HG02870 (cell line): ENCODE measurements around the gene FNBP1L.

Experiments used
- ATAC-seq: cut with Tn5 transposase; IDR thresholded peaks from one replicate; pipeline ENCODE4 v1.9.1; 2021; ENCODE audit warnings: mild to moderate bottlenecking, moderate library complexity; ENCODE audit not compliant: unreplicated experiment

The FNBP1L gene

DNA sequence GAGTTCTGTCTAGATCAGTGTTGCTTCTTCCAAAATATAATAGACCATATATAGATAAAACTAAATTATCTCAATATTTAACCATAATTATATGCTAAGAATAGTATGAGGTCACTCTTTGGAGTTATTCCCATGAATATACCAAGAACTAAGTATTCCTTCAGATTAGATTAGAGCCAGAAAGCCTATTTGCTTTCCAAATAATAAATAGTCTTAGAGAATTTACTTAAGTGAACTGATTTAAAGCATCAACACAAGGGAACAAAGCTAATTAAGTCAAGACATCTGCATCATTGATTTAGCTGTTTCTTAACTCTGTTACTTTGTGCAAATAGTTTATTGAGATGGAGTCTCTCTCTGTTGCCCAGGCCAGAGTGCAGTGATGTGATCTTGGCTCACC, 35.7 kb downstream of the FNBP1L start:
- no peak for ATAC-seq

DNA sequence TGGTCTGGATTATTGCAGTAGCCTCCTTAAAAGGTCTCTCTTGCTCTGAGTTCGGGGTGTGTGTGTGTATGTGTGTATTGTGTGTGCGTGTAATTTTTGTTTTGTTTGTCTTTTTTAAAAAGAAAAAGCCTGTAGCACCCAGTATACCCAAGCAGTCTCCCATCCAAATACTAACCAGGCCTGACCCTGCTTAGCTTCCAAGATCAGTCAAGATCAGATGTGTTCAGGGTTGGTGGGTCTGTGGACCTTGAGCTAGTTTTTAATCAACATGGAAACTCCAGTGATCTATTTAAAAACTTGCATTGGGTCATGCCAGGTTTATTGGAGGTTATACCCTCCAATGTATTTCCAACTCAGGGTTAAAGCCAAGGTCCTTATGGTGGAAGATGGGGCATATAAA, 40.3 kb downstream of the FNBP1L start:
- no peak for ATAC-seq

DNA sequence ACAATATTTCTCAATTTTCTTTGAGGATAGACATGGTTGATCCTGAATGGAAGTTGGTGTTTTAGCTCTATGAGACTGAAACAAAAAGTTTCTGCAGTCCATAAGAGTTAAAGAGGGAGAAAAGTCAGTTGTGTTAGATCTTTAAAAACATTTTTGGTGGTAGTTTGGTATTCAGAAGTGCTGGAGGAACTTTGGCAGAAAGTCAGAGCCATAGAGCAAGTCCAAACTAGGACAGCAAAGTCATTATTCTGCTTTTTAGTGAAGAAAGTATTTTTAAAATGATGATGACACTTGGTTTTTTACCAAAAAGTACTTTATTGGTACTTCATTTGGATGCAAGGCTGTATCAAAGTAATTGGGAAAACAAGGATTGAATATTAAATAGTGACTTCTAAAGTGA, 41.8 kb downstream of the FNBP1L start:
- no peak for ATAC-seq

DNA sequence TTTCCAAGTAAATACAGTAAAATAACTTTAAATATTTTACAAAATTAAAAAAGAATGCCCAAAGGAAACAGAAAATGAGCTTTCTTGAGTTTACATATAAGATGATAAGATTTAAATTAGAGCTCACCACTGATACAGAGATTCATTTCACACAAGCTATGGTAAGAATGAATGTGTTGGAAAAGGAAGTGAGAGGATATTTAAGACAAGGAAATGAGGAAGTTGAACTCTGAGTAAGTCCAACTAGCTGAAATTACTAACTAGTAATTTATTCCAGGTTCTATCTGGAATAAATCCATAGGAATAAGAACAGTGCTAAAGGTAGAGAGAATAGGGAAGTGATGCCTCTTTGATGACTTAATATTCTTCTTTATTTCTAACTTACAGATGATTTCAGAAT, 42.4 kb downstream of the FNBP1L start:
- ATAC-seq = no peak

DNA sequence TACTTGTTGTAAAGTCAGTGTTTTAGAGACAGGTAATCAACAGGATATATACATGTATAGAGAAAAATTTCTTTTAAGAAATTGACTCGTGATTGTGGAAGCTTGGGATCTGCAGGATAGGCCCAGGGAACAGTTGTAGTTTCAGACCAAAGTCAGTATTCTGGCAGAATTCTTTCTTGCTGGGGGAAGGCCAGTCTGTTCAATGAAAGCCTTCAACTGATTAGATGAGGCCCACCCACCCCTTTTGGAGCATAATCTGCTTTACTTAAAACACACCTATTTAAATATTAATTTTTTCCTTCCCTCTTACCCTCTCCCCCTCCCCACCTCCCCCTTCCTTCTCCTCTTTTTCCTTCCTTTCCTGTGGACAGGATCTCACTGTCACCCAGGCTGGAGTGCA, 48.0 kb downstream of the FNBP1L start:
- no peak for ATAC-seq

DNA sequence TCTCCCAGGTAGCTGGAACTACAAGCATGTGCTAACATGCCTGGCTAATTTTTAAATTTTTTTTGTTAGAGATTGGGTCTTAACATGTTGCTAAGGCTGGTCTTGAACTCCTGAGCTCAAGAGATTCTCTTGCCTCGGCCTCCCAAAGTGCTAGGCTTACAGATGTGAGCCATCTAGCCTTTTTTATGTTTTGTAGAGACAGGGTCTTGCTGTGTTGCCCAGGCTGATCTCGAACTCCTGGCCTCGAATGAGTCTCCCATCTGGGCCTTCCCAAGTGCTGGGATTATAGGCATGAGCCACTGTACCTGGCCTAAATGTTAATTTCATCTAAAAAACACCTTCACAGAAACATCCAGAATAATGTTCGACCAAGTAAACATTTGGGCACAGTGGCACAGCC, 48.6 kb downstream of the FNBP1L start:
- no peak for ATAC-seq

DNA sequence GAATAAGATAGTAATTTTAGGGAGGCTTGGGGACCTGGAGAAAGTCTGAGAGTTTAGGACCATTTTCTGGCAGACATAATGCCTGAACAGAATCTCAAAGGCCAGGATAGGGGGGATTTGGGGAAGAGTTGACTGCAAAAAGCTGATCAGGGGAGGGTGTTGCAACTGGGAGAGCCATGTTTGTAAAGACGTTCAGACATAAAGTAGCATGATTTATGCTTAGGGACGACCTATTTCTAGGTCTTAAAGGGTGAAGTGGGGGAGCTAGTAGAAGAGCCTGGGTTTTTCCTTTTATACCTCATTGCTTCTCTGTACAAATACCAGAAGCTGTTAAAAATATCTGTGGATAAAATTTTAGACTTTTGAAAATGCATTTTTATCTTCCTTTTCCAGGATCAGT, 51.2 kb downstream of the FNBP1L start:
- no peak for ATAC-seq

- ATAC-seq = no peak
Observed at GRCh38 chr1:93499533-93499932, 51.6 kb downstream of the FNBP1L start.

DNA sequence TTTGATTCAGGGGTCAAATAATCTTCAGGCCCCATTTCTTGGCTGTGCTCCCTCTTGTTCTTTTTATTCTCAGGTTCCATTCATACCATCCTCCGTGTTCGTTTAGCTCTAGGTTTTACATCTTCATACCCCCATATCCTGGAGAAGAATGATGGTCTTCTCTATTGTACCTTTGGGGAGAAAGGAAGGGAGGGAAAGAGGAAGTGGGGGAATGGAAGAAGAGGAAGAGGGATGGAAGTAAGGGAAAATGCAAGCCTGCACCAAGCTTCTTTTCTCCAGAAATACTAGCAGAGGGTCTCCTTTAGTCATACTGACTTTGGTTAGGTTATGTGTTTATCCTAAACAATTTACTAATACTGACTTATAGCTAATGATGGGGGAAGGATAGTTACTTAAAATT, 52.4 kb downstream of the FNBP1L start:
- ATAC-seq = no peak

- ATAC-seq = no peak
Observed at GRCh38 chr1:93501399-93501798, 53.5 kb downstream of the FNBP1L start.

DNA sequence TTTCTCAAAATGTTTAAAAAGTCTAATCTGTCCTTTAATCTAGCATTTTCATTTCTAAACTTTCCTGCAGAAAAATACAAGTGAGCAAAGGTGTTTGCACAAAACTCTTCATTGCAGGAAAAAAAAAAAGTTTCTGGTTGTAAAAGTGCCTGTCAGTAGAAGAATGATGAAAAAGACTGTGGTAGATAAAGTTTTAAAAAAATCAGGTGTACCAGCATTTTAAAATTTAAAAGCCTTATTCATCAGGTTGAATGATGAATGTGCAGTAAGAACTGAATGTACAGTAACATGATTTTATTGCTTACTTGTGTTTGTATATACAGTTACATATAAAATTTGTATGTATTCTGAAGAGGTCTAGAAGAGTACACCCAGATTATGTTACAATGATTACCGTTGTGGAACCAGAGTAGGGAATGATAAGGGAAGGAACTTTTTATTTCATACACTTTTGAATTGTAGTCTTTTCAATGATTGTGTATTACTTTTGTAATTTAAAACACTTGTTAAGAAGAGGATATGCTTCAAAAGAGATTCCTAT, 54.0 kb downstream of the FNBP1L start:
- ATAC-seq = no peak

DNA sequence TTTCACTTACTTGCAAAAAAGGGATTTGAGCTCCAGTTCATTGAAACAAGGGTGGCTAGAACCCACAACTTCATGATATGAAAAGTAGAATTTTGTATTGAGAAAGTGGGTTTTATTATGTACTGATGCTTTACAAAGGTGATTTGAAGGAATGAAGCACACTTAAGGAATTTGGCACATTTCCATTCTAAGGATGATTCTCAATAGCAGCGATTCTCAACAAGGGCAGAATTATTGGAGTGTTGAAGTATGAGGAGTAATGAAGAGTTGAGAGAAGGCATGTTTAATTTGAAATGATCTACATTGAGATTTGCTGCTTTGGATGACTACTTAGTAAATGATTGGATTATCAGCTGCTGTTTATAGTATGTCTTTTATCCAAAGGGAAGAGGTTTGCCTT, 54.7 kb downstream of the FNBP1L start:
- ATAC-seq = no peak

DNA sequence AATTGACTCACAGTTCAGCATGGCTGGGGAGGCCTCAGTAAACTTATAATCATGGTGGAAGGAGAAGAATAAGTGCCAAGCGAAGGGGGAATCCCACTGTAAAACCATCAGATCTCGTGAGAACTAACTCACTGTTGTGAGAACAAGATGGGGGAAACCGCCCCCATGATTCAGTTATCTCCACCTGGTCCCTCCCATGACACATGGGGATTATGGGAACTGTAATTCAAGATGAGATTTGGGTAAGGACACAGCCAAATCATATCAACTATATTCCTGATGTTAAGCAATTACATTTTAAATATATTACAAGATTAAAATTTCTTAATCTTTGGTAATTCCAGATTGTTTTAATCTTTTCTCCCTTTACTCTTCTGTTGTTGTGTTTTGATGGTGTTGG, 55.2 kb downstream of the FNBP1L start:
- ATAC-seq = no peak

DNA sequence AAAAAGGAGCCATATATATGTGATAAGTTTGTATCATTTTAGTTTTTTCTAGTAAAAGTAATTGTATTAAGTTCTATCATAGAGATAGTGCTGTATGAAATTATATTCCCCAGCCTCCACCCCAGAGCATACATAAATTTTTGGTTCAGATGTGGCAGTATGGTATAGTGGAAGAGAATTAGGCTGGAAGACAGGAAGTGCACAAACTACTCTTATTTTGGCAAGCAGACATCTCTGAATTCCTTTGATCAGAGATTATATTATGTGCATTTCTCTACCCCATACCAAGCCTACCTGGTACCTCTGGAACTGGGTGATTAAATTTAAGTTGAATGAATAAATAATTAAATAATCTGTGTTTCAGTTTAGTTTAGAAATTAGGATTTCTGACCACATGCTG, 55.9 kb downstream of the FNBP1L start:
- no peak for ATAC-seq

DNA sequence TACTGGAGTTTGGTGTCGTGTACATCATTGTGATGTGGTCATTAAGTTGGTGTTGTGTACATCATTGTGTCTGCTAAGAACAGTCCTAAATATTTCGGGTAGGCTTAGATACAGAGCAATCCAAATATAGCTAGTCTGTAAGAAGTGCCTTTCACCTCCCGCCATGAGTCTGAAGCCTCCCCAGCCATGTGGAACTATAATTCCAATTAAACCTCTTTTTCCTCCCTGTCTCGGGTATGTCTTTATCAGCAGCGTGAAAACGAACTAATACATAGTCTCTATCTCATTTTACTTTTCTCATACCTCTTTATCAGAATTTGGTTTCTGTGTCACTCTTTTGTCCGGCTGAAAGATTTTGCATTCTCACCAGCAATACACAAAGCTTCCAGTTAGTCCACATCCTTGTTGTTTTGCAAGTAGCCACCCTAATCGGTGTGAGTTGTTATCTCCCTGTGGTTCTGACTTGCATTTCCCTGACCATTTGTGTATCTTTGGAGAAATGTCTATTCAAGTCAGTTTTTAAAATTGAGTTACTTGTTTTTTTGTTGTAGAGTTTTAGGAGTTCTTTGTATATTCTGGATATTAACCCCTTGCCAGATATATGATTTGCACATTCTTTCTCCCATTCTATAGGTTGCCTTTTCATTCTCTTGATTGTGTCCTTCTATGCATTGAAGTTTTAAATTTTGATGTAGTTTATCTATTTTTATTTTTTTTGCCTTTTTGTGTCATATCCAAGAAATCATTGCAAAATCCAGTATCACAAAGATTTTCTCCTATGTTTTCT, 56.5 kb downstream of the FNBP1L start:
- ATAC-seq = no peak

DNA sequence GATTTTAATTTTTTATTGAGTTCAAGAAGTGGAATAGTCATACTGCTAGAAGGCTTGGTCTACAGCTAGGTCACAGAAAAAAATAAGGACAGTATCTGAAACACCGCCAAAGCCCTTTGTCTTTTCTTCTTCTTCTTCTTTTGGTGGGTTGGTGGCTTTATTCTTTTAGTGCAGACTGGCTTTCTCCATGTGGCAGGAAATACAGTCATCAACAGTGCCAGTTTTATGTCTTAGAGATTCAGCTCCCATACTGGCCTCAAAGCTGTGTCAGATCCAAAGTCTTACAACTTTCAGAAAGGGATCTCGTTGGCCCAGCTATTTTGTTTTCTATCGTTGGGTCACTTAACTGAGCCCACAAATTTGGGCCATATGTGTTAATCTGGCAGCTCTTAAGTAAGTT, 58.2 kb downstream of the FNBP1L start:
- no peak for ATAC-seq

DNA sequence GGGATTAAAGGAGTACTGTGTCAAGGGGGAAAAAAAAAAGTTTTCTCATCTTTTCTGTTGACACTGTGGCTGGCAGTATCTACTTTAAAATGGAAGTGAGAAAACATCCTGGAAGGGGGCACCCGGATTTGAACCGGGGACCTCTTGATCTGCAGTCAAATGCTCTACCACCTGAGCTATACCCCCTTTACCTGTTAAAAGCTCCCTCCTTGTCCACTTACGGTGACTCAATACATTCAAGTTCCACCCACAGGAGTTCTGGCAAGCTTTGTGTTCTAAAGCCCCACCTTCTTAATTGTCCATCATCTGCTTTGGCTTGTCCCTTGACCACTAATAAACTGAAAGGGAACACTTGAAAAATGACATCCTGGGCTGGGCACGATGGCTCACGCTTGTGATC, 68.2 kb downstream of the FNBP1L start:
- no peak for ATAC-seq

GRCh38 chr1:93518516-93518915, 70.6 kb downstream of the FNBP1L start:
- ATAC-seq = no peak

GRCh38 chr1:93519199-93519829, 71.4 kb downstream of the FNBP1L start:
- no peak for ATAC-seq

DNA sequence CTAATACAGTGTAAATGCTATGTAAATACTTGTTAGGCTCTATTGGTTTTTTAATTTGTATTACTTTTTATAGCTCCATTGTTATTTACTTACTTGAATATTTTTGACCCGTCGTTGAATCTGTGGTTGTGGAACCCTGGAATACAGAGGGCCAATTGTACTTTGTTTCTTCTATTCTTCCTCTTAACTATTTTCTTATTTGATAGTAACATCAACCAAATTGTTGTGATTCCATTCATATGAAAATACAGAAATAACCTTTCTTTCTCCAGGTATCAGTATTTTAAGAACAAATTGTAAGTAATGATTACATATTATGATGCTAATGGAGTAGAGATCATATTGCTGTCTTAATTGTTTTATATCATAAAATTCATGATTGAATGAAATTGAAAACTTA, 73.7 kb downstream of the FNBP1L start:
- ATAC-seq = no peak

DNA sequence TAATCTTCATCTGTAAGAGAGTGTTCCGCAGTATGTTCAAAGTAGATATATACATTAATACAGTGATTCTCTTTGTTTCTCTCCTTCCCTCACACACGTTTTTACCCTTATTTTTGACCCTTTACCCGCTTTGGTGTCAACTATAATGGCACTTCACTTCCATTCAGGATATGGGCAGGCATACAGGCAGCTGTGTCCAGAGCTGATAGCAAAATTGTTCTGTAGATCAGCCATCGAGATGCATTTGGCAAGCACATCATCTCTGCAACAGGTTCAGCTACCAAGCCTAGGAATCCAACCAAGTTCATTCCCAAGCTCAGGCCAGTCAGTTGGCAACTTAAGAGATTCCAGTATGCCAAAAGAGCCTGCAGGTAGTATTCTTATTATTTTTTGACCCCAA, 74.8 kb downstream of the FNBP1L start:
- no peak for ATAC-seq

DNA sequence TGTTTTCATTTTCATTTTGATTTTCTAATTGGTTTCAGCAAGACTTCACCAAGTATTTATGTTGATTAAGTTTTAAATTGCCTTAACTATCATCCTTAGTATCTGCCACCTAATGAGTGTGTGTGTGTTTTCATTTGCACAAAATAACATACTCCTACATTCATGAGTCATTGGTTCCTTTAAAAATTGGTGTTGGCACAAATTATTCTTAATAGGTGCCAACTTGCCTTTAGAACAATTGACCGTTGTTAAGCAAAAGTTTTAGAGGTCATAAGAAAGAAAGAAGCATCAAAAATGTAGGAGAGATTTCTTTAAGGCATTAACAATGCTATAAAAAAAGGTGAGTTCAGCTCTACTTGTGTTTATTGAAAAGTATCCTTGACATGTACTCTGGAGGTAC, 77.5 kb downstream of the FNBP1L start:
- ATAC-seq = no peak

GRCh38 chr1:93526431-93526830, 78.5 kb downstream of the FNBP1L start:
- ATAC-seq = no peak
